ENCODE measurements around the gene NCOA3.
"Not testable (repeated sequence)": the region's sequence is repeated elsewhere in the genome, so short reads cannot be mapped to it uniquely, and the experiment has no call there.

The NCOA3 gene

GRCh38 chr20:47501116-47501481 is 588 bp upstream of the NCOA3 start:
- DNase-seq = no peak

DNA sequence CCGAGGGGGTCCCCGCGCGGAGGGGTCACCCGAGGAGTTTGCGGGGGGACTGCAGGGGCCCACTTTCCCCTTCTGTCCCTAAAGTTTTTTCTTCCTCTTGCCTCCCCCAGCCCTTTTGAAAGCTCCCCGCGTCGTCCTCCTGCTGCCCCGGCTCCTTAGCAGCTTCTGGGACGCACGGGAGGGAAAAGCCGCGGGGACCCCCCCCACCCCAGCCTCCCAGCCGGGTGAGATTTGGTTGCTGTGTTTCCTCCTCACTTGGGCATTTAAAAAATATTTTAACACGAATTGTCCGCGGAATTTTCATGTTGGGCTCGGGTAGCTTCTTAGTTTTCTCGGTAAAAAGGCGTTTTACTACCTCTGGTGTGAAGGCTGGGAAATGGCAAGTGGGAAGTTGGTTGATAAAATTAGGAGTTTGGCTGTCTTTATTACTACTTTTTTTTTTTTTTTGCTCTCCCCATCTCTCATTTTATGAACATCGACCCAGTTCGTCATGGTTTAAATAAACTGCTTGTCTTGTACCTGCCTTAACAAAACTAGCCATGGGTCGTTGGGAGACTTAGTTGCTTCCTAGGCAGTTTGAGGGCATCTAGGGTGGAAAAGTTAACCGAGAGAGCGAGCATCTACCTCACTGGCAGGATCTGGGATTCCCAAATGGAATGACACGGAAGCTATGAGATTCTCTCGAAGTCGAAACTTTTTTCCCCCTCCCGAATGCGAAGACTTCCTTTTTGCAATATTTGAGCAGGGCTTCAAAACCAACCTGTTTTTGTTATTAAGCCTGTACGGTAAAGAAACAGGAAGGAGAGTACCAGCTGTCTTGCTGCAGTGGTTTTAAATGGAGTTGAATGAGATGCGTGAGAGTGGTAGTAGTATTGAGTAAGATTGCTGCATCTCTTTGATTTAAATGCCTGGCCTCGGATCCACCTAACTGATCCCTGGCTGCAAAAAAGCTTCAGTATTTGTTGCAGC is 868 bp downstream of the NCOA3 start:
- DNase-seq = peak; percentile 76

- DNase-seq = no peak
These were observed 2.0 kb downstream of the NCOA3 start for GRCh38 chr20:47503685-47504084.

DNA sequence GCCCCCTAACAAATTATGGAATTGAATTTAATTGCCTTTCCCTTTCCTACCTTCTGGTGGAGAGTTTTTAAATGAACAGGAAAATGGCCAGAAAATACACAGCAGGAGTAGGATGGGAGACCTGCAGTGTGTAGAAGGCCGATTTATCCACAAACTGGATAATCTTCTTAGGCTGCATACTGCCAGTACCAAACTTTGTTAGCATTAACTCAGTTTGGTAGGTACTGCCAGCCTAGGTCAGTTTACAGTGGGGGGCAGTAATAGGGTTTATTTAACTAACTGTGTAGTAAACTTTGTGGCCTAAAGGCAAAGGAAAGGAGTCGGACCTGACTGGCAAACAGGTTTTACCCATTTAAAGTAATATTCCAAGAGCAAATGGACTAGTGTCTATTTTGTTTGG is 4.6 kb downstream of the NCOA3 start:
- no peak for DNase-seq

DNA sequence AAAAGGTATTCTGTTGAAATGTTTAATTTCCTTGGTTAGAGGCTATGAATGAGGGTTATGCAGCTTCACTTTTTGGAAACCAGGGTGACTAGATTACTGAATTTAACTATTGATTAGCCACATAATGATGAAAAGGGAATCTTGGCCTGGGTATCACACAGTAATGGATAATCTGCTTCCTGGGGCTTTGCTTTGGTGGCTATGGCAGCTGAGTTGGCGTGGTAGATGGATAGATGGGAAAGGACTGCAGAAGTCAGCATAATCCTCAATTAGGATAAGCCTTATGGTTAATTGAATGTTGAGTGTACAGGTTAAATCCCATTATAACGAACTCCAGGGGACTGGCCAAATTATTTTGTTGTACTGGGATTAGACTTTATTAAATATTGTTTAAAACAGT is 5.2 kb downstream of the NCOA3 start:
- DNase-seq = no peak

GRCh38 chr20:47507275-47507981 is 5.7 kb downstream of the NCOA3 start:
- DNase-seq = not testable (repeated sequence)

DNA sequence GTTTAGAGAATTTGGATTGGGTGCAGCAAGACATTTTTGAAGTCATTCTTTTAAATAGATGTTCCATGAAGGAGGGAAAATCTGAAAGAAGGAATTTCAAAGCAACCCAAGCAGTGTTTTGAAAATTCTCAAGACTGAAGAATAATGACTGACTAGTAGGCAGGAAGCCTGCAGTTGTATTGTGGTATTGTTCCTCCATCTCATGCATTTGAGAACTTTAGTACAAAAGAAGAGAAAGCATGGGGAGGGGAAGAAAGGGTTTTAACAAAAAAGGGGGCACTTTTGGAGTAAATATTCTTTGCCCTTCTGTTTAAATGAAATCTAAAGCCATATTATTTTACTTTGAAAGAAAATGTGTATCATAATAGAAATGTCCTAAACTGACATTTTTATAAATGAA is 6.6 kb downstream of the NCOA3 start:
- DNase-seq = no peak

DNA sequence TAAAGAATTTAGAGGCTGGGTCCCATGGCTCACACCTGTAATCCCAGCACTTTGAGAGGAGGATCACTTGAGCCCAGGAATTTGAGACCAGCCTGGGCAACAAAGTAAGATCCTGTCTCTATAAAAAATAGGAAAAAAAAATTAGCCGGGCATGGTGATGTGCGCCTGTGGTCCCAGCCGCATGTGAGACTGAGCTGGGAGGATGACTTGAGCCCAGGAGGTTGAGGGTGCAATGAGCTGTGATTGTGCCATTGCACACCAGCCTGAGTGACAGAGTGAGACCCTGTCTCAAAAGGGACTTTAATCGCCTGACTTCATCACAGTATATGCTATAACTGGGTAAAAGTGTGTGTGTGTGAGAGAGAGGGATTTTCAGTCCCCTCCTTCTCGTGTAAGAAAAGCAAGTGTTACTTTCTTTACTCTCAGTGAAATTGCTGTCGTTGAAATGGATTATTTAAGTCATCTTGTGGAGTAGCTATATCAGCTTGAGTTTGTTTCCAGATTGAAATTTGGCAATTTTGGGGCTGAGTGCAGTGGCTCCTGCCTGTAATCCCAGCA is 7.5 kb downstream of the NCOA3 start:
- DNase-seq = no peak

GRCh38 chr20:47509685-47510084 is 8.0 kb downstream of the NCOA3 start:
- DNase-seq = no peak

DNA sequence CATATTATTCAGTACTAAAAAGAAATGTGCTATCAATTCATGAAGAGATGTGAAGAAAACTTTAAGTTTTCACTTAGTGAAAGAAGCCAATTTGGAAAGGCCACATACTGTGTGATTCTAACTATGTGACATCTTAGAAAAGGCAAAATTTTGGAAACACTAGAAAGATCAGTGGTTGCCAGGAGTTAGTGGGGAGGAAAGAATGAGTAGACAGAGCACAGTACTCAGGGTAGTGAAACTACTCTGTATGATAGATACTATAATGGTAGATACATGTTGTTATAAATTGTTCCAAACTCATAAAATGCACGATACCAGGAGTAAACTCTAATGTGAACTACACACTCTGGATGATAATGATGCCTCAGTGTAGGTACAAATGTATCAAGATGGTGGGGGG is 14.2 kb downstream of the NCOA3 start:
- no peak for DNase-seq

GRCh38 chr20:47521059-47521808 is 19.5 kb downstream of the NCOA3 start:
- DNase-seq = no peak

DNA sequence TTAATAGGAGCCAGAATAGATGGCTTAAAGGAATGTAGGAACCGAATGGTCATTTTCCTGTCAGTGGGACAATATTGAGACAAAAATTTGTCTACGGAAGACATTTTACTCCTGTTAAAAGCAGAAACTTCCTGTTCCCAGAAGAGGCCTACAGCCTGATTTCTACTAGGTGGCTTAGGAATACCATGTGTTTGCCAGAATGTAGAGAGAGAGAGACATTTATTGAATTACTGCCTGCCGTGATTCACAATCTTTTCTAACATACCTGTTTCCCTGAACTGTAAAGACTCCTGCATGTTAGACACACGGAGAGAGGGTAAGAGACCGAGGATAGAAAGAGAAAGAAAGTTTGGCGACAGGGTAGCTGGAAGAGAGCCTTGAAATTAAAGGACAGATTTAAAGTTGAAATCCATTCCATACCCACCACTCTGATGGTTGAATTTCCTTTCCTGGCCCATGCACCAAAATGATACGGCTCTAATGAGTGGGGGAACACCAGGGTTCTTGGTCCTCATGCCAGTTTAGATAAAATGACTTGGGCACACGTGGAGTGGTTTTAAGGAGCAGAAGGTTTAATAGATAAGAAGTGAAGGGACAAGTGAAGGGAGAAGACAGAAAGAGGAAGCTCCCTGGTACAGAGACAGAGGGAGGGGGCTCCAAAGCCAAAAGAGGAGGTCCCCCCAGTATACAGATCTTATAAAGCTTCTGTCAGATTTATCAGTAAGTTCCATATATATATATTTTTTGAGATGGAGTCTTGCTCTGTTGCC is 22.5 kb downstream of the NCOA3 start:
- no peak for DNase-seq

DNA sequence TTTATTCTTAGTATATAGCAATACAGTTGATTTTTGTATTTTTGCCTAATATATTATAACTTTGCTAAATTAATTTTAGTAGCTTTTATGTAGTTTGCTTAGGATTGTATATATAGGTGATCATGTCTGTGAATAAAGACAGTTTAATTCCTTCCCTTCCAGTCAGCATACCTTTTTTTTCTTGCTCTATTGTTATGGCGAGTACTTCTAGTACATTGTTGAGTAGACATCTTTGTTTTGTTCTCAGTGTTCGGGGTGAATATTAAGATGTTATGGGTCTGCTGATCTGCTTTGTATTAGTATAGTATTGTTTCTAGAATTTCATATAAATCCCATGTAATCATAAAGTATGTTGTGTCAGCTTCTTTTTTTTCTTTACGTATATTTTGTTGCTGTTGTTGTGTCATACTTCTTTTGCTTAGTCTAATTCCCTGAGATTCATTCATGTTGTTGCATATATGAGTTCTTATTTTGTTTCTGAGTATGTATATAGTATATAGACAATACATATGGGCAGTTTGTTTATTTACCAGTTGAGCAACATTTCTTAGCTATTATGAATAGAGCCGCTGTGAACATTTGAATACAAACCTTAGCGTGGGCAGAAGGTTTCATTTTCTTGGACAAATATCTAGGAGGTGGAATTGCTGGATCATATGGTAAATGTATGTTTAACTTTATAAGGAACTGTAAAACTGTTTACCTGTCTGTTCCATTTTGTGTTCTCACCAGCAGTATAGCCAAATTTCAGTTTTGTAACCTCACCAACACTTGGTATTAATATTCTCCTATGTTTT is 25.5 kb downstream of the NCOA3 start:
- DNase-seq = no peak

GRCh38 chr20:47529840-47530239 is 28.2 kb downstream of the NCOA3 start:
- no peak for DNase-seq

GRCh38 chr20:47531458-47531857 is 29.8 kb downstream of the NCOA3 start:
- DNase-seq = no peak

DNA sequence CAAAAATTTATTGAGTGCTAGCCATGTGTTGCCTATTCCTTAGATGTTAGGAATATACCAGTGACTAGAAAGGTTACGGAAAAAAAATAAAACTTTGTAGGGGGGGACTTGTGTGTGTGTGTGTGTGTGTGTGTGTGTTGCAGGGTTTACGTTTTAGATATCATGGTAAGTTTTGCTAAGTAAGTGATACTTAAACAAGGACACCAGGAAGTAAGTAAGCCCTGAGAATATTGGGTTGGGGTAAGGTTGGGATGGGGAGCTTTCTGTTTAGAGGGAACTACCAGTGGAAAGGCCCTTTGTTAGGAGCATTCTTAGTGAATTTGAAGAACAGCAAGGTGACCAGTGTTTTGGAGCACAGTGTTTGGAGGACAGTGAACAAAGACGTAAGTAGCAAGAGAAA is 30.3 kb downstream of the NCOA3 start:
- DNase-seq = no peak

- DNase-seq = no peak
These were observed 31.9 kb downstream of the NCOA3 start for GRCh38 chr20:47533518-47534062.

- no peak for DNase-seq
These were observed 32.7 kb downstream of the NCOA3 start for GRCh38 chr20:47534405-47534804.

DNA sequence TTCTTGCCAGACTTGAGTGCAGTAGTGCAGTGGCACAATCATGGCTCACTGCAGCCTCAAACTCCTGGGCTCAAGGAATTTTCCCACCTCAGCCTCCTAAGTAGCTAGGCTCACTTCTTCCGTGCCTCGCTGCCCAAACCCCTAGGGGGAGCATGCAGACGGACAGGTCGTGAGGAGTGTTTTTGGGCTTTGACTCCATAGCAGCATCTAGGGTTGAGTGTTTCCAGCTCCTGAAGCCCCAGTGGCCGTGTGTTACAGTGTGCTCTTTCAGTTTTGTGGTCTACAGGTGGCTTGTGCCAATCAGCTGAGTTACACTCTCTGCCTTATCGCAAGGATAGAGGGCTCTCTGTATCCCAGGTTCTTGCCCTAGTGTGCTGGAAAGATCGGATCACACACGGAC is 33.4 kb downstream of the NCOA3 start:
- no peak for DNase-seq

GRCh38 chr20:47535994-47536393 is 34.3 kb downstream of the NCOA3 start:
- DNase-seq = no peak
